GM12874 (cell line): ENCODE data around the gene PLD5.
A peak's percentile ranks its signal among the peaks of the same experiment; 100 is the strongest.

ENCODE experiments used
- CTCF ChIP-seq: IDR thresholded peaks from 2 replicates; pipeline ENCODE4 v1.5.1; 2011; ENCODE audit warnings: low read depth, mild to moderate bottlenecking, control low read depth, low read length, moderate library complexity; ENCODE audit not compliant: insufficient read depth

Gene PLD5

GRCh38 chr1:242162140-242162539 is 362.4 kb downstream of the PLD5 start:
- TF ChIP-seq CTCF: no peak

DNA sequence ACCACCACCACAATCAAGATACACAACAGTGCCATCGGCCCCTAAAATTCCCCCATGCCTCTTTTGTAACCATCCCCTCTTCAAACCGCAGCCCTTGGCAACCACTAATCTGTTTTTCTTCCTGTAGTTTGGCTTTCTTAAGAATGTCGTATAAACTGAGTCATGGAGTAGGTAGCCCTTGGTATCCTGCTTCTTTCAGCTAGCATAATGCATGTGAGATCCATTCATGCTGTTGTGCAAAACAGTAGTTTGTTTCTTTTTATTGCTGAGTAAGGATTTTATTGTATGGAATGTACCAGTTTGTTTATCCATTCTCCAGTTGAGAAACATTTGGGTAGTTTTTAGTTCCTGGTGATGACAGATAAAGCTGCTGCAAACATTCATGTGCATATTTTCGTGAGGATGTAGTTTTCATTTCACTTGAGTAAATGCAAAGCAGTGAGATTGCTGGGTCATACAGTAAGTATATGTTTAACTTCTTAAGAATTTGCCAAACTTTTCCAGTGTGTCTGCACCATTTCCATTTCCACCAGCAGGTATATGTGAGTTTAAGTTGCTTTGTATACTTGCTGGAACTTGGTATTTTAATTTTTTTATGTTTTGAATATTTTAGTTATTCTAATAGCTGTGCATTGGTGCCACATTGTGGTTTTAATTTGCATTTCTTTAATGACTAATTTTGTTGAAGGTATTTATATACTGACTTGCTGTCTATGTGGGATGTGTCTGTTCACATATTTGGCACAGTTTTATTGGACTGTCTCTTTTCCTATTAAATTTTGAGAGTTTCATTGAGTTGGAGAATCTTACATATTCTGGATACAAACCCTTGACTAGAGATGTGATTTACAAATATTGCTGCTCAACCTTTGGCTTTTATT is 377.2 kb downstream of the PLD5 start:
- TF ChIP-seq CTCF: no peak

- TF ChIP-seq CTCF: no peak
Observed at GRCh38 chr1:242146652-242147051, 377.8 kb downstream of the PLD5 start.

DNA sequence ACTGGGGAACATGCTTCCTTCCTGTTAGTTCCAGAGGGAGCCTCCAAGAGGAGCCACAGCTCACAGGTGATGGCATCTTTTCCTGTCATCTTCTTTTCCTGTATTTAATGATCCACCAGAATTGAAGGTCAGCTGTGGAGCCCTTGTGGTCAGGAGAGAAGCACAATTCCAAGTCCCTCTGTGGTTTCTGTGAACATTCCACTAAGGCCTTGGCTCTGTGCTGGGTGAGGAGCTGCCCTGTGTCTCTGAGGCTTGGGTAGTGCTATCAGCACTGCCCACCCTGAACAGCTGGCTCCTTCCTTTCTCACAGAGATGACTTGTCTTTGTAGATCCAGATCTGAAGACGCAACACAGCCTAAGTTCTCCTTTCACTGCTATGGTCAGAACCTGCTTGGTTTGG is 383.7 kb downstream of the PLD5 start:
- TF ChIP-seq CTCF: no peak

DNA sequence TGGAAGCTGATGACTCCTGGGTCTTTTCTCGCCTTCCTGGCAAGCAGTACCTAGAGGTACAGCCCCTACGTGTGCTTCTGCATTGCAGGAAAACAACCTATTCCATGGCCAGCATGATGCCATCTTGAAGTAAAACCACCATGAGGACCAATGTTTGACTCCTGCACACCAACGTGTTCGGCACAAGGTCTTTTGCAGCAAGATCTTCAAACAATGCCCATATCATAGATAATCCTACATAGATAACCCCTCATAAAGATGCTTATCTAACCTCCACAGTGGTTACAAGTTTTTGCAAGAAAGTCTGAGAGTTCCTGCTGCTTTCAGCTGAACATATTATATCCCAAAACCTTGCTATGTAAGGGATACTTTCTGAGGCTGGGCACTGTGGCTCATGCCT is 384.5 kb downstream of the PLD5 start:
- no peak for TF ChIP-seq CTCF

DNA sequence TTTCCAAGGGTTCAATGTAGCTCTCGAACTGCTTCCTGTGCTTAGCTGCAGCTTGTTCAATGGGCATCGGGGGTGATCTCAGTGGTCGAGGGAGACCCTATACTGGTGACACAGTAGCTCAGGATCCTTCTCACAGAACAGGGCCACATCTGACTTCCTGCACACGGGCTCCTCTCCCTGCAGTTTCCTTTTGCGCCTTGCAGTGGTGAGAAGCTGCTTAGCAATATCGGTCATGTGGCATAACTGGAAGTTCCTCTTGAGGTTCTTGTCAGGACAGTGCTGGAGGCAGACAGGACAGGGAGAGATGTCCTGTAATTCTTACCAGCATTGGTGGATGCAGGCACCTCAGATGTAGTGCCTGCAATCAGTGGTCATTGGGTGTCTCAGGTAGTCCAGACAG is 385.1 kb downstream of the PLD5 start:
- 0 out of 2 replicates have a peak, but pooled peaks have one; percentile 2 for TF ChIP-seq CTCF

GRCh38 chr1:242133796-242134195 is 390.7 kb downstream of the PLD5 start:
- TF ChIP-seq CTCF: no peak
